H1 (cell line): ENCODE measurements around the gene AFF1. TPM values are rescaled to one million over a fixed set of nuclear protein-coding genes. Genes with fewer than 3 reads are reported as not detected.

Experiments
- CREB1 ChIP-seq: IDR thresholded peaks from 2 replicates; pipeline ENCODE4 v1.6.1; 2012; ENCODE audit warnings: inconsistent platforms
- KDM1A ChIP-seq: fragments of 200-600, 300-600 bp; sonication (generic); IDR thresholded peaks from 2 replicates; pipeline ENCODE4 v1.7.1; 2016; ENCODE audit warnings: mild to moderate bottlenecking, low read length, borderline replicate concordance
- polyA plus RNA-seq, 7 experiments: library from polyadenylated mRNA; depleted of rRNA in 3 of 7; stranded (reverse) in 5 of 7; unstranded in 2 of 7; fragments of >200 nt in 5 of 7; fragments of 200-250 nt in 2 of 7; gene quantifications; 1 replicate in 5 of 7; 2 replicates in 1 of 7; 4 replicates in 1 of 7; pipeline versions ENCODE4 v1.2.1 to v1.2.3, GENCODE V29; 2011 to 2013; ENCODE audit warnings: missing spikeins in 2 of 7, mixed read lengths in 2 of 7
- total RNA-seq: library from RNA; stranded (reverse); fragmentation: NEBNext Ultra II Directional; extraction: Animal tissue kit (Norgen Biotek cat#: 25700); gene quantifications from 2 replicates; pipeline ENCODE4 v1.2.1, GENCODE V29; 2021

AFF1 gene
- total and polyA plus RNA-seq, 2 of the 8 experiments (the other 6 are each of a cell fraction or from before 2014, with no cell fraction given), result 14.8 to 85.5 TPM

DNA sequence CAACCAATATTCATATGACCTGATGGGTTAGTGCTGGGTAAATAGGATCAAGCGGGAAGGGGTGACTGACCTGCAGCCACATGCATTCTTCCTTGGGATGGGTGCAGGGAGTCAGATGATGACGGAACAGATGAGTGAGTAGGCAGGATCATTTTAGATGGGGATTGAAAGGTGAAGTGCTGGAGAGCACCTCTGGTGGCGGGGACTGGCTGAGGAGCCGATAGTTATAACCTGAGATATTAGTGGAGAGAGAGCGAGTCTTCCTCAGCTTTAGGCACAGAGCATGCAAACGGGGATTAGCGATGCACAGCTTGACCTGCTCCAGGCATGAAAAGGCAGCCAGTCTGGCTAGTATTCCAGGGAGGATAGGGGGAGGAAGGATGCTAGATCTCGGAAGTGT lies 99.1 kb downstream of the AFF1 start (continued):
- TF ChIP-seq KDM1A (peak; percentile 62; the same call in 1 of the 2 replicates), CREB1 (no peak)
